HL-60 (cell line): ENCODE results near the gene KRT12.

Source experiments
- DNase-seq, 2 experiments: peaks; one replicate each; pipeline ENCODE4 v3.0.0-alpha.2; 2010 to 2020; ENCODE audit warnings: low read depth in 1 of 2, low spot score in 1 of 2
- H3K27ac ChIP-seq: fragments of 250-450 bp; sonication (Bioruptor Pico); replicated peaks from 2 replicates; pipeline ENCODE4 v1.5.1; 2020; ENCODE audit warnings: mild to moderate bottlenecking, moderate library complexity
- H3K27me3 ChIP-seq: fragments of 250-450 bp; sonication (Bioruptor Pico); 2 replicates; pipeline ENCODE4 v1.5.1; 2021; ENCODE audit warnings: mild to moderate bottlenecking, moderate library complexity; ENCODE audit not compliant: insufficient read depth, poor library complexity, severe bottlenecking
- H3K4me3 ChIP-seq: replicated peaks from 2 replicates; pipeline ENCODE4 v1.5.1; 2011; ENCODE audit warnings: mild to moderate bottlenecking, control low read depth, low read length; ENCODE audit not compliant: insufficient read depth
- CTCF ChIP-seq: IDR thresholded peaks from one replicate; pipeline ENCODE4 v1.5.1; 2011; ENCODE audit warnings: low read length, control low read depth, inconsistent platforms; ENCODE audit not compliant: insufficient read depth
- GABPA ChIP-seq: IDR thresholded peaks from 2 replicates; pipeline ENCODE4 v1.6.1; 2012; ENCODE audit warnings: low read depth
- POLR2AphosphoS5 ChIP-seq: IDR thresholded peaks from 2 replicates; pipeline ENCODE4 v1.6.1; 2012; ENCODE audit warnings: low read depth
- REST ChIP-seq: IDR thresholded peaks from 2 replicates; pipeline ENCODE4 v1.6.1; 2012; ENCODE audit warnings: low read depth; ENCODE audit not compliant: insufficient replicate concordance
- SPI1 ChIP-seq: IDR thresholded peaks from 2 replicates; pipeline ENCODE4 v1.6.1; 2012; ENCODE audit warnings: low read depth, mild to moderate bottlenecking, borderline replicate concordance

KRT12 gene

GRCh38 chr17:40857535-40857934 lies 9.5 kb downstream of the KRT12 start:
- no peak for DNase-seq
- H3K27me3 ChIP-seq: peaks cover 15% of the 10 kb centered on the region
- H3K27ac ChIP-seq: no peak overlapping the region
- no peak for TF ChIP-seq POLR2AphosphoS5
- no peak for TF ChIP-seq GABPA
- TF ChIP-seq CTCF: no peak
- no peak for TF ChIP-seq REST
- TF ChIP-seq SPI1: no peak
- H3K4me3 ChIP-seq: no peak overlapping the region

- TF ChIP-seq CTCF: no peak
- no peak for TF ChIP-seq GABPA
- TF ChIP-seq POLR2AphosphoS5: no peak
- no peak for TF ChIP-seq REST
- no peak for TF ChIP-seq SPI1
- H3K27ac ChIP-seq: no peak overlapping the region
- peaks cover 19% of the 10 kb centered on the region for H3K27me3 ChIP-seq
- DNase-seq: no peak
- H3K4me3 ChIP-seq: no peak overlapping the region
These were observed 12.7 kb downstream of the KRT12 start for GRCh38 chr17:40854175-40854814.

GRCh38 chr17:40852364-40852763 lies 14.7 kb downstream of the KRT12 start:
- no peak overlapping the region for H3K4me3 ChIP-seq
- TF ChIP-seq CTCF (no peak), SPI1 (no peak), POLR2AphosphoS5 (no peak), REST (no peak), GABPA (no peak)

More at GRCh38 chr17:40852364-40852763, 14.7 kb downstream of the KRT12 start:
- Histone ChIP-seq H3K27me3 (peaks cover 19% of the 10 kb centered on the region), H3K27ac (no peak overlapping the region)
- no peak for DNase-seq
